ENCODE results near the gene TM4SF18. TPM values are rescaled to one million over a fixed set of nuclear protein-coding genes. Genes with fewer than 3 reads are reported as not detected.

The TM4SF18 gene
- polyA plus RNA-seq, 4 donors, result 0.27 to 5.3 (median 1.1) TPM; not detected in 1

- no peak for FAIRE-seq
Measured at GRCh38 chr3:149362366-149362765, 28.9 kb upstream of the TM4SF18 start.

GRCh38 chr3:149356630-149357029 is 23.2 kb upstream of the TM4SF18 start:
- Histone ChIP-seq H3K4me3 (ENCODE audit: low read depth in 1 of 3, low read length in 3 of 3) (no peak overlapping the region), H3K27me3 (ENCODE audit: control insufficient read depth in 3 of 3, insufficient read depth in 3 of 3, low read length in 3 of 3) (no peaks in the 10 kb centered on the region), H3K4me1 (ENCODE audit: control insufficient read depth in 3 of 3, insufficient read depth in 2 of 3, low read depth in 1 of 3, low read length in 2 of 3) (peaks cover 0 to 28% (median 3%) of the 10 kb centered on the region in 3 donors), H3K27ac (ENCODE audit: low read depth in 1 of 3, low read length in 2 of 3) (peak overlapping the region in 2 of 3 donors; percentile 69), H3K9me3 (ENCODE audit: control insufficient read depth in 2 of 2, insufficient read depth in 1 of 2, low read depth in 1 of 2, low read length in 1 of 2) (peaks cover 0 to 3% of the 10 kb centered on the region in 2 donors), H3K36me3 (ENCODE audit: control insufficient read depth in 3 of 3, insufficient read depth in 2 of 3, low read depth in 1 of 3, low read length in 3 of 3) (no peaks in the 10 kb centered on the region)
- DNase-seq, result no peak
- WGBS, 3 donors, result 63 to 78% (median 76%) methylated on average over 4 of the region's 4 CpGs
- no peak for FAIRE-seq

More at GRCh38 chr3:149362366-149362765, 28.9 kb upstream of the TM4SF18 start:
- Histone ChIP-seq H3K4me1 (ENCODE audit: control insufficient read depth in 3 of 3, insufficient read depth in 2 of 3, low read depth in 1 of 3, low read length in 2 of 3) (peaks cover 0 to 16% (median 0%) of the 10 kb centered on the region in 3 donors), H3K27ac (ENCODE audit: low read depth in 1 of 3, low read length in 2 of 3) (no peak overlapping the region), H3K27me3 (ENCODE audit: control insufficient read depth in 3 of 3, insufficient read depth in 3 of 3, low read length in 3 of 3) (no peaks in the 10 kb centered on the region), H3K4me3 (ENCODE audit: low read depth in 1 of 3, low read length in 3 of 3) (no peak overlapping the region), H3K9me3 (ENCODE audit: control insufficient read depth in 2 of 2, insufficient read depth in 1 of 2, low read depth in 1 of 2, low read length in 1 of 2) (no peaks in the 10 kb centered on the region), H3K36me3 (ENCODE audit: control insufficient read depth in 3 of 3, insufficient read depth in 2 of 3, low read depth in 1 of 3, low read length in 3 of 3) (no peaks in the 10 kb centered on the region)
- 68 to 85% (median 82%) methylated on average over 5 of the region's 5 CpGs for WGBS, 3 donors
- no peak for DNase-seq

- H3K27me3 ChIP-seq (ENCODE audit: control insufficient read depth in 3 of 3, insufficient read depth in 3 of 3, low read length in 3 of 3), result no peaks in the 10 kb centered on the region
- peak overlapping the region in 2 of 3 donors; percentile 69 for H3K27ac ChIP-seq (ENCODE audit: low read depth in 1 of 3, low read length in 2 of 3)
- H3K36me3 ChIP-seq (ENCODE audit: control insufficient read depth in 3 of 3, insufficient read depth in 2 of 3, low read depth in 1 of 3, low read length in 3 of 3), result no peaks in the 10 kb centered on the region
- WGBS, 3 donors, result 17 to 38% (median 18%) methylated on average over 6 of the region's 6 CpGs
- H3K9me3 ChIP-seq (ENCODE audit: control insufficient read depth in 2 of 2, insufficient read depth in 1 of 2, low read depth in 1 of 2, low read length in 1 of 2), result peaks cover 0 to 3% of the 10 kb centered on the region in 2 donors
- no peak overlapping the region for H3K4me3 ChIP-seq (ENCODE audit: low read depth in 1 of 3, low read length in 3 of 3)
- no peak for FAIRE-seq
- H3K4me1 ChIP-seq (ENCODE audit: control insufficient read depth in 3 of 3, insufficient read depth in 2 of 3, low read depth in 1 of 3, low read length in 2 of 3), result peaks cover 0 to 28% (median 3%) of the 10 kb centered on the region in 3 donors
- DNase-seq, result peak; percentile 46 to 77
Measured at GRCh38 chr3:149356044-149356592, 22.7 kb upstream of the TM4SF18 start.

GRCh38 chr3:149353581-149354184 is 20.2 kb upstream of the TM4SF18 start:
- FAIRE-seq (no peak), DNase-seq (no peak)
- Histone ChIP-seq H3K27ac (ENCODE audit: low read depth in 1 of 3, low read length in 2 of 3) (peak overlapping the region in 1 of 3 donors; percentile 45), H3K27me3 (ENCODE audit: control insufficient read depth in 3 of 3, insufficient read depth in 3 of 3, low read length in 3 of 3) (no peaks in the 10 kb centered on the region), H3K36me3 (ENCODE audit: control insufficient read depth in 3 of 3, insufficient read depth in 2 of 3, low read depth in 1 of 3, low read length in 3 of 3) (no peaks in the 10 kb centered on the region), H3K4me1 (ENCODE audit: control insufficient read depth in 3 of 3, insufficient read depth in 2 of 3, low read depth in 1 of 3, low read length in 2 of 3) (peaks cover 0 to 28% (median 3%) of the 10 kb centered on the region in 3 donors), H3K4me3 (ENCODE audit: low read depth in 1 of 3, low read length in 3 of 3) (no peak overlapping the region), H3K9me3 (ENCODE audit: control insufficient read depth in 2 of 2, insufficient read depth in 1 of 2, low read depth in 1 of 2, low read length in 1 of 2) (peaks cover 0 to 3% of the 10 kb centered on the region in 2 donors)
- 73 to 90% (median 86%) methylated on average over 1 of the region's 1 CpG for WGBS, 3 donors

- no peak for FAIRE-seq
- Histone ChIP-seq H3K27ac (ENCODE audit: low read depth in 1 of 3, low read length in 2 of 3) (no peak overlapping the region), H3K4me1 (ENCODE audit: control insufficient read depth in 3 of 3, insufficient read depth in 2 of 3, low read depth in 1 of 3, low read length in 2 of 3) (peaks cover 0 to 25% (median 3%) of the 10 kb centered on the region in 3 donors), H3K9me3 (ENCODE audit: control insufficient read depth in 2 of 2, insufficient read depth in 1 of 2, low read depth in 1 of 2, low read length in 1 of 2) (peaks cover 0 to 3% of the 10 kb centered on the region in 2 donors), H3K36me3 (ENCODE audit: control insufficient read depth in 3 of 3, insufficient read depth in 2 of 3, low read depth in 1 of 3, low read length in 3 of 3) (no peaks in the 10 kb centered on the region), H3K27me3 (ENCODE audit: control insufficient read depth in 3 of 3, insufficient read depth in 3 of 3, low read length in 3 of 3) (peaks cover 0 to 2% (median 0%) of the 10 kb centered on the region in 3 donors), H3K4me3 (ENCODE audit: low read depth in 1 of 3, low read length in 3 of 3) (no peak overlapping the region)
- DNase-seq, result peak; percentile 65 to 70
- WGBS, 3 donors, result 41 to 51% (median 46%) methylated on average over 7 of the region's 7 CpGs
Measured at GRCh38 chr3:149352556-149352955, 19.1 kb upstream of the TM4SF18 start.

GRCh38 chr3:149343951-149344350 is 10.5 kb upstream of the TM4SF18 start:
- DNase-seq (no peak), FAIRE-seq (no peak)
- no peaks in the 10 kb centered on the region for H3K9me3 ChIP-seq (ENCODE audit: control insufficient read depth in 2 of 2, insufficient read depth in 1 of 2, low read depth in 1 of 2, low read length in 1 of 2)
- peaks cover 0 to 2% (median 0%) of the 10 kb centered on the region in 3 donors for H3K27me3 ChIP-seq (ENCODE audit: control insufficient read depth in 3 of 3, insufficient read depth in 3 of 3, low read length in 3 of 3)
- 94 to 95% (median 94%) methylated on average over 4 of the region's 4 CpGs for WGBS, 3 donors
- peaks cover 0 to 10% (median 3%) of the 10 kb centered on the region in 3 donors for H3K4me1 ChIP-seq (ENCODE audit: control insufficient read depth in 3 of 3, insufficient read depth in 2 of 3, low read depth in 1 of 3, low read length in 2 of 3)
- no peak overlapping the region for H3K4me3 ChIP-seq (ENCODE audit: low read depth in 1 of 3, low read length in 3 of 3)
- no peaks in the 10 kb centered on the region for H3K36me3 ChIP-seq (ENCODE audit: control insufficient read depth in 3 of 3, insufficient read depth in 2 of 3, low read depth in 1 of 3, low read length in 3 of 3)
- no peak overlapping the region for H3K27ac ChIP-seq (ENCODE audit: low read depth in 1 of 3, low read length in 2 of 3)

GRCh38 chr3:149342413-149343380 is 9.3 kb upstream of the TM4SF18 start:
- Histone ChIP-seq H3K4me3 (ENCODE audit: low read depth in 1 of 3, low read length in 3 of 3) (no peak overlapping the region), H3K4me1 (ENCODE audit: control insufficient read depth in 3 of 3, insufficient read depth in 2 of 3, low read depth in 1 of 3, low read length in 2 of 3) (peaks cover 0 to 10% (median 3%) of the 10 kb centered on the region in 3 donors), H3K27ac (ENCODE audit: low read depth in 1 of 3, low read length in 2 of 3) (no peak overlapping the region), H3K27me3 (ENCODE audit: control insufficient read depth in 3 of 3, insufficient read depth in 3 of 3, low read length in 3 of 3) (no peaks in the 10 kb centered on the region), H3K9me3 (ENCODE audit: control insufficient read depth in 2 of 2, insufficient read depth in 1 of 2, low read depth in 1 of 2, low read length in 1 of 2) (no peaks in the 10 kb centered on the region), H3K36me3 (ENCODE audit: control insufficient read depth in 3 of 3, insufficient read depth in 2 of 3, low read depth in 1 of 3, low read length in 3 of 3) (no peaks in the 10 kb centered on the region)
- FAIRE-seq, result no peak
- DNase-seq, result no peak
- WGBS, 3 donors, result 71 to 79% (median 78%) methylated on average over 4 of the region's 4 CpGs

GRCh38 chr3:149340310-149340933 is 7.0 kb upstream of the TM4SF18 start:
- Histone ChIP-seq H3K4me1 (ENCODE audit: control insufficient read depth in 3 of 3, insufficient read depth in 2 of 3, low read depth in 1 of 3, low read length in 2 of 3) (peaks cover 0 to 10% (median 3%) of the 10 kb centered on the region in 3 donors), H3K27me3 (ENCODE audit: control insufficient read depth in 3 of 3, insufficient read depth in 3 of 3, low read length in 3 of 3) (no peaks in the 10 kb centered on the region), H3K9me3 (ENCODE audit: control insufficient read depth in 2 of 2, insufficient read depth in 1 of 2, low read depth in 1 of 2, low read length in 1 of 2) (no peaks in the 10 kb centered on the region), H3K4me3 (ENCODE audit: low read depth in 1 of 3, low read length in 3 of 3) (no peak overlapping the region), H3K36me3 (ENCODE audit: control insufficient read depth in 3 of 3, insufficient read depth in 2 of 3, low read depth in 1 of 3, low read length in 3 of 3) (no peaks in the 10 kb centered on the region), H3K27ac (ENCODE audit: low read depth in 1 of 3, low read length in 2 of 3) (peak overlapping the region in 2 of 3 donors; percentile 52 to 87)
- WGBS, 3 donors, result 6 to 16% (median 7%) methylated on average over 1 of the region's 1 CpG
- FAIRE-seq (no peak), DNase-seq (peak in 1 of 2 donors; percentile 12)
